Hepatocyte (in vitro differentiated cells): Measurements from ENCODE around the gene ESR1. TPM values are rescaled to one million over a fixed set of nuclear protein-coding genes. Genes with fewer than 3 reads are reported as not detected.
"Not testable (repeated sequence)": the region's sequence is repeated elsewhere in the genome, so short reads cannot be mapped to it uniquely, and the experiment has no call there.

Source experiments
- DNase-seq: peaks from one replicate; pipeline ENCODE4 v3.0.0-alpha.2; 2016; ENCODE audit warnings: low spot score
- H2AFZ ChIP-seq: fragments of 200-600 bp; sonication (generic); 2 replicates; pipeline ENCODE4 v1.6.0; 2016; ENCODE audit warnings: antibody characterized with exemption, mild to moderate bottlenecking
- H3K27ac ChIP-seq: fragments of 200-600 bp; sonication (generic); 2 replicates; pipeline ENCODE4 v1.5.1; 2016; ENCODE audit warnings: mild to moderate bottlenecking
- H3K27me3 ChIP-seq: fragments of 200-600 bp; sonication (generic); 2 replicates; pipeline ENCODE4 v1.6.1; 2016
- H3K36me3 ChIP-seq: fragments of 200-600 bp; sonication (generic); replicated peaks from 2 replicates; pipeline ENCODE4 v1.5.1; 2016; ENCODE audit warnings: low read depth; ENCODE audit not compliant: insufficient read depth
- H3K4me1 ChIP-seq: fragments of 200-600 bp; sonication (generic); 2 replicates; pipeline ENCODE4 v1.5.1; 2016; ENCODE audit warnings: mild to moderate bottlenecking, moderate library complexity; ENCODE audit not compliant: insufficient read depth
- H3K4me2 ChIP-seq: fragments of 200-600 bp; sonication (generic); 2 replicates; pipeline ENCODE4 v1.6.0; 2016
- H3K4me3 ChIP-seq: fragments of 200-600 bp; sonication (generic); 2 replicates; pipeline ENCODE4 v1.5.1; 2016; ENCODE audit warnings: mild to moderate bottlenecking
- H3K79me2 ChIP-seq: fragments of 200-600 bp; sonication (generic); 2 replicates; pipeline ENCODE4 v1.6.0; 2017; ENCODE audit warnings: mild to moderate bottlenecking
- H3K9me2 ChIP-seq: fragments of 200-600 bp; sonication (generic); replicated peaks from 2 replicates; pipeline ENCODE4 v1.6.0; 2017; ENCODE audit warnings: mild to moderate bottlenecking; ENCODE audit not compliant: insufficient read depth
- H3K9me3 ChIP-seq: fragments of 200-600 bp; sonication (generic); 2 replicates; pipeline ENCODE4 v1.5.1; 2016; ENCODE audit warnings: low read depth, mild to moderate bottlenecking
- H4K20me1 ChIP-seq: fragments of 200-600 bp; sonication (generic); 2 replicates; pipeline ENCODE4 v1.6.0; 2016; ENCODE audit warnings: mild to moderate bottlenecking; ENCODE audit not compliant: insufficient read depth, poor library complexity, severe bottlenecking
- CTCF ChIP-seq: fragments of 200-600 bp; sonication (generic); IDR thresholded peaks from 2 replicates; pipeline ENCODE4 v1.5.1; 2016; ENCODE audit warnings: antibody characterized with exemption, mild to moderate bottlenecking; ENCODE audit not compliant: poor library complexity
- EZH2 ChIP-seq: fragments of 200-600 bp; sonication (generic); IDR thresholded peaks from 2 replicates; pipeline ENCODE4 v1.6.1; 2016; ENCODE audit warnings: antibody characterized with exemption, mild to moderate bottlenecking, borderline replicate concordance
- EZH2phosphoT487 ChIP-seq: fragments of 200-600 bp; sonication (generic); IDR thresholded peaks from one replicate; pipeline ENCODE4 v1.6.1; 2018; ENCODE audit warnings: antibody characterized with exemption, mild to moderate bottlenecking, low read depth, moderate library complexity; ENCODE audit not compliant: unreplicated experiment, severe bottlenecking
- WGBS: methylation state at CpG from one replicate; pipeline ENCODE4 v1.1.6; 2016; ENCODE audit warnings: low lambda C conversion rate; ENCODE audit errors: missing lambda C conversion rate; 5-methylcytosine and 5-hydroxymethylcytosine counted together
- polyA plus RNA-seq: library from polyadenylated mRNA; unstranded; fragments of >200 nt; fragmentation: Nextera tagmentation; extraction: Ambion mirVana; gene quantifications from 2 replicates; pipeline ENCODE4 v1.2.1, GENCODE V29; 2016
- total RNA-seq: library from RNA; depleted of rRNA; stranded (reverse); fragments of >200 nt; gene quantifications from 2 replicates; pipeline ENCODE4 v1.2.3, GENCODE V29; 2014

Gene ESR1
- total and polyA plus RNA-seq, 2 experiments from 2014 or later, result 0.07 TPM; not detected in 1

GRCh38 chr6:151881231-151881630, 73.7 kb downstream of the ESR1 start:
- Histone ChIP-seq H3K79me2 (no peaks in the 10 kb centered on the region), H3K9me2 (no peaks in the 10 kb centered on the region), H3K4me2 (no peak overlapping the region), H3K27me3 (no peaks in the 10 kb centered on the region), H4K20me1 (no peaks in the 10 kb centered on the region), H3K4me1 (no peaks in the 10 kb centered on the region), H2AFZ (no peak overlapping the region), H3K9me3 (no peaks in the 10 kb centered on the region), H3K27ac (no peak overlapping the region), H3K36me3 (no peaks in the 10 kb centered on the region), H3K4me3 (no peak overlapping the region)
- 85% methylated on average over 1 of the region's 1 CpG for WGBS
- no peak for DNase-seq
- no peak for TF ChIP-seq EZH2
- TF ChIP-seq EZH2phosphoT487, result no peak
- no peak for TF ChIP-seq CTCF

GRCh38 chr6:151882206-151882605, 74.7 kb downstream of the ESR1 start:
- 93% methylated on average over 5 of the region's 5 CpGs for WGBS
- no peaks in the 10 kb centered on the region for H3K9me3 ChIP-seq
- H3K36me3 ChIP-seq, result no peaks in the 10 kb centered on the region
- H3K79me2 ChIP-seq, result no peaks in the 10 kb centered on the region
- no peak for DNase-seq
- H3K4me3 ChIP-seq, result no peak overlapping the region
- no peaks in the 10 kb centered on the region for H3K27me3 ChIP-seq
- no peak for TF ChIP-seq CTCF
- TF ChIP-seq EZH2phosphoT487, result no peak
- TF ChIP-seq EZH2, result no peak
- H3K9me2 ChIP-seq, result no peaks in the 10 kb centered on the region
- no peak overlapping the region for H2AFZ ChIP-seq
- H3K27ac ChIP-seq, result no peak overlapping the region
- H3K4me2 ChIP-seq, result no peak overlapping the region
- H3K4me1 ChIP-seq, result no peaks in the 10 kb centered on the region
- H4K20me1 ChIP-seq, result no peaks in the 10 kb centered on the region

- DNase-seq, result no peak
- H2AFZ ChIP-seq, result no peak overlapping the region
- no peaks in the 10 kb centered on the region for H3K9me2 ChIP-seq
- no peaks in the 10 kb centered on the region for H4K20me1 ChIP-seq
- no peaks in the 10 kb centered on the region for H3K4me1 ChIP-seq
- no peak for TF ChIP-seq CTCF
- no peak for TF ChIP-seq EZH2phosphoT487
- no peak for TF ChIP-seq EZH2
- no peak overlapping the region for H3K27ac ChIP-seq
- H3K4me3 ChIP-seq, result no peak overlapping the region
- H3K79me2 ChIP-seq, result no peaks in the 10 kb centered on the region
- H3K4me2 ChIP-seq, result no peak overlapping the region
- H3K9me3 ChIP-seq, result no peaks in the 10 kb centered on the region
- 83% methylated on average over 4 of the region's 4 CpGs for WGBS
- no peaks in the 10 kb centered on the region for H3K27me3 ChIP-seq
- no peaks in the 10 kb centered on the region for H3K36me3 ChIP-seq
Observed at GRCh38 chr6:151885234-151885633, 77.8 kb downstream of the ESR1 start.

- no peak overlapping the region for H2AFZ ChIP-seq
- no peak for DNase-seq
- no peaks in the 10 kb centered on the region for H3K27me3 ChIP-seq
- H3K4me2 ChIP-seq, result no peak overlapping the region
- no peaks in the 10 kb centered on the region for H3K9me2 ChIP-seq
- no peak overlapping the region for H3K27ac ChIP-seq
- H3K9me3 ChIP-seq, result no peaks in the 10 kb centered on the region
- H3K79me2 ChIP-seq, result no peaks in the 10 kb centered on the region
- 89% methylated on average over 3 of the region's 3 CpGs for WGBS
- H3K4me3 ChIP-seq, result no peak overlapping the region
- H3K4me1 ChIP-seq, result no peaks in the 10 kb centered on the region
- H4K20me1 ChIP-seq, result no peaks in the 10 kb centered on the region
- H3K36me3 ChIP-seq, result no peaks in the 10 kb centered on the region
- no peak for TF ChIP-seq EZH2phosphoT487
- TF ChIP-seq CTCF, result no peak
- no peak for TF ChIP-seq EZH2
Observed at GRCh38 chr6:151891524-151891923, 84.0 kb downstream of the ESR1 start.

GRCh38 chr6:151894426-151894825, 86.9 kb downstream of the ESR1 start:
- H3K9me2 ChIP-seq, H3K9me3 ChIP-seq, H2AFZ ChIP-seq, H3K27ac ChIP-seq, H3K79me2 ChIP-seq, H3K27me3 ChIP-seq, H3K36me3 ChIP-seq, H3K4me1 ChIP-seq, H3K4me2 ChIP-seq, DNase-seq, H4K20me1 ChIP-seq, H3K4me3 ChIP-seq: not testable (repeated sequence)
- 60% methylated on average over 3 of the region's 3 CpGs for WGBS
